ENCODE data around the gene KLKB1.

Gene KLKB1

GRCh38 chr4:186300659-186301390, 73.5 kb downstream of the KLKB1 start:
- TF ChIP-seq CTCF (IDR thresholded peaks at IDR 0.05; ENCODE audit: low read length) (no peak), EZH2phosphoT487 (IDR thresholded peaks at IDR 0.05; ENCODE audit: low read length) (no peak), EZH2 (optimal IDR thresholded peaks at IDR 0.05; ENCODE audit: low read depth, low read length) (no peak)
- no peaks in the 10 kb centered on the region for H3K9me2 ChIP-seq (replicated peaks; ENCODE audit: insufficient read depth, low read length)
- no peaks in the 10 kb centered on the region for H3F3A ChIP-seq (ENCODE audit: insufficient read depth, low read length)
- H4K20me1 ChIP-seq (ENCODE audit: insufficient read depth, low read length), result no peaks in the 10 kb centered on the region
- no peaks in the 10 kb centered on the region for H3K36me3 ChIP-seq (replicated peaks; ENCODE audit: insufficient read depth, low read length)
- no peak overlapping the region for H3K9ac ChIP-seq (ENCODE audit: low read length)
- no peaks in the 10 kb centered on the region for H3K4me1 ChIP-seq (ENCODE audit: low read length)
- no peak overlapping the region for H3K27ac ChIP-seq (ENCODE audit: low read length)
- no peak for DNase-seq
- H3K79me2 ChIP-seq (ENCODE audit: low read length), result no peaks in the 10 kb centered on the region
- H3K4me3 ChIP-seq (ENCODE audit: low read length), result no peak overlapping the region
- H3K9me3 ChIP-seq (replicated peaks; ENCODE audit: insufficient read depth, low read length), result no peaks in the 10 kb centered on the region
- H2AFZ ChIP-seq (ENCODE audit: low read length), result no peak overlapping the region
- H3K4me2 ChIP-seq (ENCODE audit: low read depth, low read length), result no peak overlapping the region
- H3K27me3 ChIP-seq (replicated peaks; ENCODE audit: insufficient read depth, low read length), result no peaks in the 10 kb centered on the region

DNA sequence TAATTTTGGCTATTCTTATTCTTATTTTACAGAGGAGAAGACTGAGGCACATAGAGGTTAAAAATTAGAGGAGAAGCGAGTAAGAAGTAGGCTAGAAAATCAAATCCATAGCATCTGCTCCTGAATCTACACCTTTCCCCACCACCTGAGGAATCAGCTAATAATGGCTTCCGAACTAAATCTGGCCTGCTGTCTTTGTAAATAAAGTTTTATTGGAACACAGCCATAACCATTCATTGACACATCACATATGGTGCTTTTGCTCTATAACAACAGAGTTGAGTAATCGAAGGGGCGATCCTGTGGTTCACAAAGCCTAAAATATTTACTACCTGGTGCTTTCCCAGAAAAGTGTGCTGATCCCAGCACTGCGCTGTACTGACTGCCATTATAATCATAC, 76.9 kb downstream of the KLKB1 start:
- Histone ChIP-seq H3K27me3 (replicated peaks; ENCODE audit: insufficient read depth, low read length) (no peaks in the 10 kb centered on the region), H3K27ac (ENCODE audit: low read length) (no peak overlapping the region), H4K20me1 (ENCODE audit: insufficient read depth, low read length) (no peaks in the 10 kb centered on the region), H3K36me3 (replicated peaks; ENCODE audit: insufficient read depth, low read length) (no peaks in the 10 kb centered on the region), H3F3A (ENCODE audit: insufficient read depth, low read length) (no peaks in the 10 kb centered on the region), H3K79me2 (ENCODE audit: low read length) (no peaks in the 10 kb centered on the region), H3K9me2 (replicated peaks; ENCODE audit: insufficient read depth, low read length) (no peaks in the 10 kb centered on the region), H3K4me1 (ENCODE audit: low read length) (no peaks in the 10 kb centered on the region), H3K9ac (ENCODE audit: low read length) (no peak overlapping the region), H2AFZ (ENCODE audit: low read length) (no peak overlapping the region), H3K4me3 (ENCODE audit: low read length) (no peak overlapping the region), H3K4me2 (ENCODE audit: low read depth, low read length) (no peak overlapping the region), H3K9me3 (replicated peaks; ENCODE audit: insufficient read depth, low read length) (no peaks in the 10 kb centered on the region)
- TF ChIP-seq EZH2phosphoT487 (IDR thresholded peaks at IDR 0.05; ENCODE audit: low read length), result no peak
- no peak for TF ChIP-seq CTCF (IDR thresholded peaks at IDR 0.05; ENCODE audit: low read length)
- TF ChIP-seq EZH2 (optimal IDR thresholded peaks at IDR 0.05; ENCODE audit: low read depth, low read length), result no peak
- no peak for DNase-seq

- H3K27ac ChIP-seq (ENCODE audit: low read length), result no peak overlapping the region
- H3K4me1 ChIP-seq (ENCODE audit: low read length), result no peaks in the 10 kb centered on the region
- H3K36me3 ChIP-seq (replicated peaks; ENCODE audit: insufficient read depth, low read length), result no peaks in the 10 kb centered on the region
- no peaks in the 10 kb centered on the region for H3K79me2 ChIP-seq (ENCODE audit: low read length)
- no peak overlapping the region for H3K4me2 ChIP-seq (ENCODE audit: low read depth, low read length)
- H4K20me1 ChIP-seq (ENCODE audit: insufficient read depth, low read length), result no peaks in the 10 kb centered on the region
- H3K9me2 ChIP-seq (replicated peaks; ENCODE audit: insufficient read depth, low read length), result no peaks in the 10 kb centered on the region
- TF ChIP-seq CTCF (IDR thresholded peaks at IDR 0.05; ENCODE audit: low read length), result no peak
- TF ChIP-seq EZH2 (optimal IDR thresholded peaks at IDR 0.05; ENCODE audit: low read depth, low read length), result no peak
- TF ChIP-seq EZH2phosphoT487 (IDR thresholded peaks at IDR 0.05; ENCODE audit: low read length), result no peak
- H3K4me3 ChIP-seq (ENCODE audit: low read length), result no peak overlapping the region
- no peak overlapping the region for H3K9ac ChIP-seq (ENCODE audit: low read length)
- no peak for DNase-seq
- H2AFZ ChIP-seq (ENCODE audit: low read length), result no peak overlapping the region
- H3K9me3 ChIP-seq (replicated peaks; ENCODE audit: insufficient read depth, low read length), result no peaks in the 10 kb centered on the region
- no peaks in the 10 kb centered on the region for H3K27me3 ChIP-seq (replicated peaks; ENCODE audit: insufficient read depth, low read length)
- H3F3A ChIP-seq (ENCODE audit: insufficient read depth, low read length), result no peaks in the 10 kb centered on the region
These were observed 77.7 kb downstream of the KLKB1 start for GRCh38 chr4:186304866-186305505.
